Hepatocyte (in vitro differentiated cells): ENCODE results near the gene SCP2D1.
A peak's percentile ranks its signal among the peaks of the same experiment; 100 is the strongest.

ENCODE experiments used
- CTCF ChIP-seq: fragments of 200-600 bp; sonication (generic); IDR thresholded peaks from 2 replicates; pipeline ENCODE4 v1.5.1; 2016; ENCODE audit warnings: antibody characterized with exemption, mild to moderate bottlenecking; ENCODE audit not compliant: poor library complexity
- EZH2 ChIP-seq: fragments of 200-600 bp; sonication (generic); IDR thresholded peaks from 2 replicates; pipeline ENCODE4 v1.6.1; 2016; ENCODE audit warnings: antibody characterized with exemption, mild to moderate bottlenecking, borderline replicate concordance
- EZH2phosphoT487 ChIP-seq: fragments of 200-600 bp; sonication (generic); IDR thresholded peaks from one replicate; pipeline ENCODE4 v1.6.1; 2018; ENCODE audit warnings: antibody characterized with exemption, mild to moderate bottlenecking, low read depth, moderate library complexity; ENCODE audit not compliant: unreplicated experiment, severe bottlenecking

DNA sequence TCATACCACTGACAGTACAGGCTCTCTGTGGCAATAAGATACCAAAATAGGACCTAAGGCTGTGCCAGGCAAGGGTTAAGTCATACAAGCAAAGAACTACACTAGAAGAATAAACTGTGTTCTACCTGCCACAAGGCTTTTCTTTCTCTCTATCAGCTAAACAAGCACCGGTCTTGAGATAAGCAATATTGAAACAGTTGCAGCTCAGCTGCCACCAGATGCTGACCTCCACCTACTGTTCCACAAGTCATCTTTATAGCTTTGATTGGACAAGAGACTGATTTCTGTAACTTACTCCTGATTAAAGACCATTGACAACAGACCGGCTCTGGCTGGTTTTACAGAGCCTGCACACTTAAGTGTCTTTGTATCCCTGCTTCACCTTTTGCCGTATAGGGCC is 24.1 kb downstream of the SCP2D1 start:
- peak; percentile 6 for TF ChIP-seq CTCF
- no peak for TF ChIP-seq EZH2
- TF ChIP-seq EZH2phosphoT487, result no peak
